Inflammatory macrophage treated with lipopolysaccharide for 4 hours (primary cell): Measurements from ENCODE around the gene SYDE2.
"Not testable (repeated sequence)": the region's sequence is repeated elsewhere in the genome, so short reads cannot be mapped to it uniquely, and the experiment has no call there.

Experiments used
- DNase-seq: peaks from one replicate; pipeline ENCODE4 v3.0.0-alpha.2; 2020

SYDE2 gene

GRCh38 chr1:85200463-85201339 lies at the start of gene SYDE2:
TSS of gene SYDE2 (minus strand) at chr1:85201016. CDS start at chr1:85200996, 20 bp downstream.
- DNase-seq: no peak

- not testable (repeated sequence) for DNase-seq
These were observed 48.2 kb upstream of the SYDE2 start for GRCh38 chr1:85249042-85249441.

GRCh38 chr1:85245891-85246290 lies 45.1 kb upstream of the SYDE2 start:
- no peak for DNase-seq

GRCh38 chr1:85245456-85245855 lies 44.6 kb upstream of the SYDE2 start:
- no peak for DNase-seq

GRCh38 chr1:85244271-85245061 lies 43.6 kb upstream of the SYDE2 start:
- no peak for DNase-seq

- no peak for DNase-seq
These were observed 42.6 kb upstream of the SYDE2 start for GRCh38 chr1:85243372-85243771.

- DNase-seq: no peak
These were observed 39.8 kb upstream of the SYDE2 start for GRCh38 chr1:85240643-85241042.

- DNase-seq: no peak
These were observed 39.4 kb upstream of the SYDE2 start for GRCh38 chr1:85240174-85240601.

GRCh38 chr1:85237613-85238012 lies 36.8 kb upstream of the SYDE2 start:
- DNase-seq: no peak

GRCh38 chr1:85230305-85230977 lies 29.6 kb upstream of the SYDE2 start:
- DNase-seq: no peak

GRCh38 chr1:85229574-85230097 lies 28.8 kb upstream of the SYDE2 start:
- DNase-seq: no peak

GRCh38 chr1:85228972-85229371 lies 28.2 kb upstream of the SYDE2 start:
- DNase-seq: no peak

GRCh38 chr1:85225624-85226380 lies 25.0 kb upstream of the SYDE2 start:
- DNase-seq: no peak

- no peak for DNase-seq
These were observed 24.2 kb upstream of the SYDE2 start for GRCh38 chr1:85224734-85225623.

GRCh38 chr1:85224295-85224694 lies 23.5 kb upstream of the SYDE2 start:
- no peak for DNase-seq

- DNase-seq: no peak
These were observed 22.5 kb upstream of the SYDE2 start for GRCh38 chr1:85223334-85223733.

GRCh38 chr1:85220756-85221201 lies 20.0 kb upstream of the SYDE2 start:
- no peak for DNase-seq

GRCh38 chr1:85219853-85220610 lies 19.2 kb upstream of the SYDE2 start:
- DNase-seq: no peak

- DNase-seq: no peak
These were observed 15.9 kb upstream of the SYDE2 start for GRCh38 chr1:85216697-85217096.

GRCh38 chr1:85214654-85215053 lies 13.8 kb upstream of the SYDE2 start:
- no peak for DNase-seq
